ENCODE data around the gene EMX1.

Gene EMX1

DNA sequence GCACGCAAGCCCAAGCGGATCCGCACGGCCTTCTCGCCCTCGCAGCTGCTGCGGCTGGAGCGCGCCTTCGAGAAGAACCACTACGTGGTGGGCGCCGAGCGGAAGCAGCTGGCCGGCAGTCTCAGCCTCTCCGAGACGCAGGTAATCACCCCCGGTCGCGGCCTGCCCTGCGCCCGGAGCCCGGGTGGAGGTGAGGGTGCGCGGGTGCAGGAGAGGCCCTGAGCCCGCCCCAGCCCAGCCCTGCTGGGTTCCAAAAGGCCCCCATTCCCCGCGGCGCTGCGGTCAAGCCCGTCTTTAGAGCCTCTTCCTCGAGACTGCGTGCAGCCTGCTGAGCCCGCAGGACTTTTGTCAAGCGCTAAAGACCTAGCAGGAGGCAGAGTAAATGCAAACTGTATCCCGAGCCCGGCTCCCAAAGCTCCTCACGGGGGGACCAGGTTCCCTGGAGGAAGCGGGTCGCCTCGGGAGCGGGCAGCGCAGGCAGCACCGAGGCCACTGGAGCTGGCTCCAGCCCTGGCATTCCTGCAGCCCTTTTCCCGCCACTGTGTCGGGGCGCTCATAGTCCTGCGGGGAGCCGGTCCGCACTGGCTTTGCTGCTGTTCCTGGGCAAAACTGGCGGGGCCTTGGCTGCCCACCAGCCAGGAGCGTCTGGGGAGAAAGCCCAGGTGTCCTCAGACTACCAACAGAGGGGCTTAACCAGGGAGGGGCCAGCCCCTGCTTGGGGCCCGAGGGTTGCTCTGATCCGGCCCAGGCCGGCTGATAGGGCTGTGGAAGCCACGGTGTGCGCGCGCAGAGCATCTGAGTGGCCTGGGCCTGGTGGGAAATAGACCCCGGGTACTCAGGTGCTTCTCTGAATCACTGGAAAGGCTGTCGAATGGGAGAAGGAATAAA is 7.3 kb downstream of the EMX1 start:
- no peak for DNase-seq (ENCODE audit: low read depth in 3 of 3)

DNA sequence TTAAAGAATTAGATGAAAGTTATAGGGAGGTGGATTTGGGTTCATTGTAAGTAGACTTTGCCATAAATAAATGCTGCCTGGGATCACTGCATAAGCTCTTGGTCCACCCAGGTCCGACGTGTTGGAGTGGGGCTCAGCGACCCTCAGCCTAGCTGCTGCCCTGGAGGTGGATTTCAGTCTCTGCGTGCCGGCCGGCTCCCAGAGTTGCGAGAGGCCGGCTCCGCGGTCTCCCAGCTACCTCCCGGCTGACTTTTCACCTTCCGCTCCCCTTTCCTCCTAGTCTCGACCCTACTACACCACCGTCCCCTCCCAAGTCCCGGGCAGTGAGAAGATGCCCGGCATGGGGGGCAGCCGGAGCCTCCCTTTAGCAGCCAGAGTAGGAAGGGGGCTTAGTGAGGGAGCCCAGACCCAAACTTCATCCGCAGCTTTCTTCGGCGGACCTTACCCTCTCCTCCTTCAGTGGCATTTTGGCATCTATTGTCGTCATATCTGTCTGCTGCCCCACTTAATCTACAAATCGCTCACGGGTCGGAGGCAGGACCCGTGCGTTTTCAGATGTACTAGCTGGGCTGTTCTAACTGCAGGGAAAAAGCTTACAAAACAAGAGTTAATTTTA is 8.1 kb downstream of the EMX1 start:
- DNase-seq (ENCODE audit: low read depth in 3 of 3): no peak

DNA sequence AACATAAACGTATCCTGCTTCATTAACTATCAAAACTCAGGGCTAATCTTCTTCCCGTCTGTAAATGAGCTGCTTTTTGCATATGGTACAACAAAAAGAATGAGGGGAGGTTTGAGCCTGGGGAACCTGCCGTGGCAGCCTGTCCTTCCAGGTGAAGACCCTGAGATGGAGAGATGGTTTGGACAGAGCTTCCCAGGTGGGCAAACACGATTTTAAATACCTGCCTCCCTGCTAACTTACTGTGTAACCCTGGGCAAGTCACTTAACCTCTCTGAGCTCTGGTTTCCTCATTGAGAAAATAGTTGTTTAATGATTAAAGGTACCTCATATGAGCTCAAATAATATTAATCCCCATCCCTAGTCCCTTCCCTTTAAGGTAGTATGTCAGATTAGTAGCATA is 9.0 kb downstream of the EMX1 start:
- no peak for DNase-seq (ENCODE audit: low read depth in 3 of 3)

DNA sequence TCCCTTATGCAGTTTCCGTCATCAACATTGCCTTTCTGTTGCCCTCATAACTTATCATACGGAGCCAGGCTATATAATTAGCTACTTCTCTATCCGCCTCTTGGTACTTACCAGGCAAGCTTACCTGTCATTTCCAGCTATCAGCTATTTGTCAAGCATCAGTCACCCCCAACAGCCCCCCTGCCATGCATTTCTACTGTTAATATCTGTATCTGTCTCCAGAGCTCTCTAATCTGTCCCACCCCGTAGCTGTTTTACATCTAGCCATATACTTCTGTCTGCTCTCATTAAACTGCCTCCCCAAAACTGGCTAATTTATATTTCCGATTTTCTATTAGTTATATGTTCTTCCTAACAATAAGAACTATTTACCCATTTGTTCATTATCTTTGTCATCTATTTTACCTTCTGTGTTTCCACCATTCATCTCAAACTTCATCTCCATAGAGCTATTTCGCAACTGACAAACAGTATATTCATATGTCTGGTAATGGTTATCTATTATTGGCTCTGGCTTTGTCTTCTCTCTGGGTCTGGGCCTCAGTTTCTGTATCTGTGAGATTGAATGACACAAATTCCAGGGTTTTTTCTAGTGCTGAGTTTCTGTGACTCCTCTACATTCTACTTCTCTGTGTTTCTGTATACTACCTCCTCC is 9.6 kb downstream of the EMX1 start:
- DNase-seq (ENCODE audit: low read depth in 3 of 3): no peak

DNA sequence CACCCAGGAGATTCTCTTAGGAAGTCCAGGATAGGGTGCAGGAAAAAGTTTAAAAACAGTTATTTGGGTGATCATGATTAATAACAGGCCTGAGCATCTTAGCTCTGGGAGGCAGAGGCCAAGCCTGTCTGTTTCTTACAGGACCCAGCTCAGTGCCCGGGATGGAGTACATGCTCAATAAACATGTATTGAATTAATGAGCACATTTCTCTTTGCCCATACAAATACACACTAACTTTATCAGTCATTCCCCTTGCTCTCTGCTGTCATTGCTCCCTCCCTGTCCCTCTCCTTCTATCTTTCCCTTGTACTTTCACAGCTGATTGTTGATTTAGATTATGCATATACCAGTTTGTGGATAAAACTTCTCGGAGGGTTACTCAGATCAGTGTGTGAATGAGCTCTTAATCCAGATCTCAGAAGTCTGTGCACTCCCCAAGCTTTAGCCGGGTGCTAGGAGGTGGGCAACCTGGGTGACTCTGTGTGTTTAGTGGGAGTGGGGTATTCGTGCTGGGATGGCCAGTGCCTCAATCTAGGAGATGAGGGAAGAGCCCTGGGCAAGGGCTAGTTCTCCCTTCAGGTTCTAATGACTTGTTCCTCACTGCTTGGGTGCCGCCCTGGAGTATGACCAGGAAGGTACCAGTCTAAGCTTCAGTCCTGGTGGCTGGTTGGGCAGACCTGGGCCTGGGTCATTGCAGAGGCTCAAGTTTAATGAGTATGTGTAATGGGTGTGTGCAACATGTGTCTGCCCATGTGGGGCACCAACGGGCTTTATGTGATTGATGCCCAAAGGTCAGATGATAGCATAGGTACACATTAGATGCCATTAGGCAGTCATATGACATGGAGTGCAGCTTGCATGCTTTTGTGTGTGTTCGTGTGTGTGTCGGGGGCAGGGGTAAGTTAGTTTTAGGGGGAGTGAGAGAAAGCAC is 10.6 kb downstream of the EMX1 start:
- DNase-seq (ENCODE audit: low read depth in 3 of 3): no peak

DNA sequence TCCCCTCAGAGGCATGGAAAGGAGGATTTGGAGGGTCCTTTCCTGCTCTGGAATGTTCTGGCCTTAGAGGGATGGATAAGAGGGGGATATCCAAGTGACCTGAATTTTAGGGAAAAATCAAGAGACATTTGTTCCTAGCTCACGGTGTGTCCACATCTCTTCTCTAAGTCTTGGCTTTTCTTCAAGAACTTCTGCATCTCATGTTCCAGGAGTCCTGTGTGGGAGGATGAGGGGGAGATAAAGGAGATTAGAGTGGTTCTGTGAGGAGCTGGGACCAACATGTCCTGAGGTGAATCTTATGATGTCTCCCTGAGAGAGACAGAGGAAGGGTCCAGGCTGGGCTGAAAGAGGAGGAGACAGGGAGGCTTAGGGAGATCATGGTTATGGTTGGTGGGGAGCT is 11.7 kb downstream of the EMX1 start:
- no peak for DNase-seq (ENCODE audit: low read depth in 3 of 3)

DNA sequence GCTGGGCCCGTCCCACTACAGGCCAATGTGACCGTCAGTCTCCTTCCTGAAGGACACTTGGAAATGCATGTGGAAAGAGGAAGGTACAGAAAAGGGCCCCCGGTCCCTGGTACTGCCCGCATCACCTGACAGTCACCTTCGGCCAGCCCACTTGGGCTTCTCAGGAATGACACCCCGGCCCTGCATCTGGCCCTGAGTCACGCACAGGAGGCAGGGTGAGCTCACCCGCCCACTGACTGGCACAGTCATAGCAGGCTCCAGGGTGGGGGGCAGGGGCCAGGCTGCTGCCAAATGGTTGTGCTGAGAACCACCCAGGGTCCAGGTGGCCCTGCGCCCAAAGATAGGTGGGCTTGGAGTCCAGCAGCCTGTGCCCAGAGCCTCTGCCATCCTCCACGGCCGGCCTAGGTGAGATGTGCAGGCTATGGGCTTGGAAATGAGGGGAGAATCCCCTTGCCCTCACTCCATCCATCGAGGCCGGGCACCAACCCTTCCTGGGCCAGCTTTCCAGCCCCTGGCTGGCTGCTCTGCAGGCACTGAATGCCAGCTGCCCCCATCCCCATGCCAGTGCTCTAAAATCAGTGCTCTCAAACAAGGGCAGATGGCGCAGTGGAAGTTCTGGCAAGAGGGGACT is 14.1 kb downstream of the EMX1 start:
- DNase-seq (ENCODE audit: low read depth in 3 of 3): no peak

DNA sequence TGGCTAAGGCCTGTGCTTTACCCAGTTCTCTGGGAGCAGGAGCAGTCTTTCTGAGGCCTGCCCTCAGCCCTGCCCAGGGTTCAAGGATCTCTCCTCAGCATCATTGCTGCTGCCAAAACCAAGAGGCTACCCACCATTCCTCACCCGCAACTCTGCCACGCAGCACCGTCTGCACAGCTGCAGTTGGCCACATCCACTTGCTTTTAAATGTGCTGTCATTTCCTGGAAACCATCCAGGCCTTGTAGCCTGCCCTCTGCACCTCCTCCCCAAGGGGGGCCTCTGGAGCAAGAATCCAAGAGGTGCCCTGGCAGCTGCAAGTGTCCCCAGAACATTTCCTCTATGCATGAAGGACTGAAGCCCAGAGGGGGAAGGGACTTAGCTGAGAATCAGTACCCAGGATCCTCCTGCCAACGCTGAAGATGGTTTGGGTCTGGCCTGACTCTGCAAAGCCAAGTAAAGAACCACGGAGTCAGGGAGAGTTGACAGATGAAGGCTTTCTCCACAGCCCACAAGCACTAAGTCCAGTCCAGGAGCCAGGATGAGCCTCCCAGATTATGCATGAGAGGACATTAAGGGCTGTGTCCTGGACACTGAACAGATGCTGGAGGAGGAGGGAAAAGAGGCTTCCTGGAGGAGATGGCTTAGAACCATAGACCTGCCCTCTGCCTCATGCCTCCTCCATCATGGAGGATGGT is 14.9 kb downstream of the EMX1 start:
- DNase-seq (ENCODE audit: low read depth in 3 of 3): no peak

DNA sequence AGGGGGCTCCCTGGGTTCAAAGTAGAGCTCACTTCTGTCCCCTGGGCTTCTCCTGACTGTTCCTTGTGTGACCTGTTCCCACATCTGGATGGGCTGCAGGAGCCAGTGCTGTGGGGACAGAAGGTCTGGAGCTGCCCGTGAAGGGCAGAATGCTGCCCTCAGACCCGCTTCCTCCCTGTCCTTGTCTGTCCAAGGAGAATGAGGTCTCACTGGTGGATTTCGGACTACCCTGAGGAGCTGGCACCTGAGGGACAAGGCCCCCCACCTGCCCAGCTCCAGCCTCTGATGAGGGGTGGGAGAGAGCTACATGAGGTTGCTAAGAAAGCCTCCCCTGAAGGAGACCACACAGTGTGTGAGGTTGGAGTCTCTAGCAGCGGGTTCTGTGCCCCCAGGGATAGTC is 15.5 kb downstream of the EMX1 start:
- no peak for DNase-seq (ENCODE audit: low read depth in 3 of 3)

DNA sequence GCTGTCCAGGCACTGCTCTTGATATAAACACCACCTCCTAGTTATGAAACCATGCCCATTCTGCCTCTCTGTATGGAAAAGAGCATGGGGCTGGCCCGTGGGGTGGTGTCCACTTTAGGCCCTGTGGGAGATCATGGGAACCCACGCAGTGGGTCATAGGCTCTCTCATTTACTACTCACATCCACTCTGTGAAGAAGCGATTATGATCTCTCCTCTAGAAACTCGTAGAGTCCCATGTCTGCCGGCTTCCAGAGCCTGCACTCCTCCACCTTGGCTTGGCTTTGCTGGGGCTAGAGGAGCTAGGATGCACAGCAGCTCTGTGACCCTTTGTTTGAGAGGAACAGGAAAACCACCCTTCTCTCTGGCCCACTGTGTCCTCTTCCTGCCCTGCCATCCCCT is 15.9 kb downstream of the EMX1 start:
- DNase-seq (ENCODE audit: low read depth in 3 of 3): no peak

DNA sequence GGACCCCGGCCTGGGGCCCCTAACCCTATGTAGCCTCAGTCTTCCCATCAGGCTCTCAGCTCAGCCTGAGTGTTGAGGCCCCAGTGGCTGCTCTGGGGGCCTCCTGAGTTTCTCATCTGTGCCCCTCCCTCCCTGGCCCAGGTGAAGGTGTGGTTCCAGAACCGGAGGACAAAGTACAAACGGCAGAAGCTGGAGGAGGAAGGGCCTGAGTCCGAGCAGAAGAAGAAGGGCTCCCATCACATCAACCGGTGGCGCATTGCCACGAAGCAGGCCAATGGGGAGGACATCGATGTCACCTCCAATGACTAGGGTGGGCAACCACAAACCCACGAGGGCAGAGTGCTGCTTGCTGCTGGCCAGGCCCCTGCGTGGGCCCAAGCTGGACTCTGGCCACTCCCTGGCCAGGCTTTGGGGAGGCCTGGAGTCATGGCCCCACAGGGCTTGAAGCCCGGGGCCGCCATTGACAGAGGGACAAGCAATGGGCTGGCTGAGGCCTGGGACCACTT is 16.4 kb downstream of the EMX1 start:
- DNase-seq (ENCODE audit: low read depth in 3 of 3): no peak

DNA sequence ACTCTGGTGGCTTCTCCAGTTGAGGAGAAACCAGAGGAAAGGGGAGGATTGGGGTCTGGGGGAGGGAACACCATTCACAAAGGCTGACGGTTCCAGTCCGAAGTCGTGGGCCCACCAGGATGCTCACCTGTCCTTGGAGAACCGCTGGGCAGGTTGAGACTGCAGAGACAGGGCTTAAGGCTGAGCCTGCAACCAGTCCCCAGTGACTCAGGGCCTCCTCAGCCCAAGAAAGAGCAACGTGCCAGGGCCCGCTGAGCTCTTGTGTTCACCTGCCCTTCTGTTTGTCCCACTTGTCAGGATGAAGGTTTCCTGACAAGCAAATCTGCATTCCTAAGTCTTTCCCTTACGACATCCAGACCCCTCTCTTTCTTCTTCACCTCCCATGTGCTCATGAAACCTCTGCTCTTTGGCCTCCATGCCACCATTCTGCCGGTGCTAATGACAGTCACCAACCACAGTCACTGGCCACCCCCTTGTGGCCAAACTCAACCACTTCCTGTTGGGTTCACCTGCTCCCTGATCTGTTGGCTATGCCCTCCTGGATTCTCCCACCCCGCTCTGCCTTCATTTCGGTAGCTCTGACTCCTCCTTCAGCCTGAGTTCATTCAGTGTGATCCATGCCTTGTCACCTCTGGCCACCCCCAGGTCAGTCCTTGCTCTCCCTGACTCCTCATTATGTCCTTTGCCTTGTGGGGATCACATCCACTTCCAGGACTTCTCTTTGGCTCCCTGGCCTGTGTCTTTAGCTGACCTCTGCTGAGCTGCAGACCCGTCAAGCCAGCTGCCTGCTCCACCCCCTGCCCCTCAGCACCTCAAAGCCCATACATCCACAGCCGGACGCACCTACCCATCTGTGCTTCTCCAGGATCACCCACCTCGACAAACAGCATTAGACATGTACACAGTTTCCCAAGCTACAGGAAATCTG is 17.6 kb downstream of the EMX1 start:
- DNase-seq (ENCODE audit: low read depth in 3 of 3): no peak

DNA sequence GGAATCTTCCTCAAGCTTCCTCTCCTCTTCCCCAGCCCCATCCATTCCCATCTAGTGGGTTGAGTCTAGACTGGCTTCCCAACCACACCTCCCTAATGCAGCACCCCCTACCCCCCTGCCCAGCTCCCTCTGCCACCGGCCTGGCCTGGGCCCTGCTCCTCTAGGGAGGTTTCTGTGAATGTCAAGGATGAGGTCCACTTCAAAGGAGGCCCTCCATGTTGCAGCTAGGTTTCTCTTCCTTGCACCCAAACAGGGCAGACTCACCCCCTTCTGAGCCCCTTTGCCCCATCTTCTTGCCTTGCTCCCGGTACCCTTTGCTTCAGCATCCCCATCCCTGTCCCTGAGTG is 18.3 kb downstream of the EMX1 start:
- DNase-seq (ENCODE audit: low read depth in 3 of 3): no peak

DNA sequence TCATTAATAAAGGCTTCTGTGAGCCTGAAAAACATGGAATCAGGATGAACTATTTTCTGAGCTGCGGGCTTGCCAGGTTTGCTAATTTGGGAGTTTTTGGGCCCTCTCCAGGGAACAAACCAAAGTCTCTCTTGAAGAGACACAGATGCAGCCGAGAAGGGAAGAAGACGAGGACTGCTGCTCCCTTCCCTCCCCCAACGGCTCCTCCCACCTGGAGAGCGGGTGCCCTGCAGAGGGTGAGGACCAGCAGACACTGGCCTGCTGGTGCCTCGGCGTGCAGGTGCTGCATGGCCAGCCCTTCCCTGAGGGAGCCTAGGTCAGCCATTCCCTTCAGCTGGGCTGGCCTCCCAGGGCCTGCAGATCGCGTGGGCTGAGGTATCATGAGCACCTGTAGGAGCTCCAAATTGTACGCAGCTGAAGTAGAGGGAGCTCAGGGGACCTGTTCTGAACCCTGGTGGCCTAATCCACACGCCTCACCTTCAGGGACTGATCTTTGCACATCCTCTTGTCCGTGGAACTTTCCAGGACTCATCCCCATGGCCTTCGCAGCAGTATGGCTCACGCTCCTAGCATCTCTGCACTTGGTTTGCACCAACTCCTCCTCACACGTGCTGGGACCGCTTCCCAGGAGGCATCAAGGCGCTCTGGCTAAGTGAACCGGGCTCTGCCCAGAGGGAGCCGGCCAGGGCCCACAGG is 19.5 kb downstream of the EMX1 start:
- DNase-seq (ENCODE audit: low read depth in 3 of 3): no peak

DNA sequence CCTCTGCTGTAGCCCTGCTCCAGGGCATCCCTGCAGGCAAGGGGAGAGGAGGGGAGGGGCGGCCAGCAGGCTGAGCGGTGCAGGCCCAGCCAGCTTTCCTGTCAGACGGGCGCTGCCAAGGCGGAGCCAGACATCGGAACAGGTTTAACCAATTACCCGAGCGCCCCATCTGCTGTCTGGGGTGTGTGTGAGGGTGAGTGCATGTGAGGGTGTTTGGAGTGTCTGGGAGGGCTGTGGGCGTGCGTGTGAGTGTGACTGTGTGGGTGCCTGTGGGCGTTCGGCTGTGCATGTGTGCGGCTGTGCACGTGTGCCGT is 20.0 kb downstream of the EMX1 start:
- no peak for DNase-seq (ENCODE audit: low read depth in 3 of 3)

DNA sequence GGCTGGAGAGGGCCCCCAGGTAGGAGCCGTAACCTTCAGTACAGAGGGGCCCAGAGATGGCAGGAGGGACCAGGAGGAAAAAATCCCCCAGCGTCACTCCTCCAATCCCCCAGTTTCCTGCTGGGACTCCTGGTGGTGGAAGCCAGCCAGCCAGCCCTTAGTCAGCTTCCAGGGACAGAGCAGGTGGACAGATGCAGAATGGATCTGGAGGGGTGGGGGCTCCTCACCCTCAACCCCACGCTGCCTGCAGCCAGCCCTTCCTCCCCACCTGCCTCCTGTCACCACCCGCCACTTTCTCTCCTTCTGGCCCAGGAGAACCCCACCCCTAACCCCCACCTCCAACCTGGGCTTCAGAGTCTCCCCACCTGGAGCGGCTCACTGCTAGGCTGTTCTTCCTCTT is 21.1 kb downstream of the EMX1 start:
- no peak for DNase-seq (ENCODE audit: low read depth in 3 of 3)

DNA sequence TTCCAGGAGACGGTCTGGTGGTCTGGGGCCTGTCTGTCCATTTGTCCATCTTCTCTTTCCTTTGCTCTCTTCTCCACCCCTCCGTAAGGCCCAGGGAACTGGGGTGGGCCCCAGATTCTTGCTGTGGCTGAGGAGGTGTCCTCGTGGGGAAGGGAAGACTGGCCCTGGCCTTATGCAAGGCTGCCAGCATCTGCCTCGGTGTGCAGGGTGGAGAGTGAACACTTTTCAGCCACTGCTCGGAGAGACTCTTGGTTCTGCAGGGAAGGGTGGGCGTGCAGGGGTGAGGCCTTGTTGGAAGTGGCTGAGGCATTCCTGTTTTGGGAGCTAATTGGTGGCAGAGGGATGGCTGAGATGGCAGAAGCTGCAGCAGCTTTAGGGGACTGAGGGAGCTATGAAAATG is 23.0 kb downstream of the EMX1 start:
- DNase-seq (ENCODE audit: low read depth in 3 of 3): no peak

DNA sequence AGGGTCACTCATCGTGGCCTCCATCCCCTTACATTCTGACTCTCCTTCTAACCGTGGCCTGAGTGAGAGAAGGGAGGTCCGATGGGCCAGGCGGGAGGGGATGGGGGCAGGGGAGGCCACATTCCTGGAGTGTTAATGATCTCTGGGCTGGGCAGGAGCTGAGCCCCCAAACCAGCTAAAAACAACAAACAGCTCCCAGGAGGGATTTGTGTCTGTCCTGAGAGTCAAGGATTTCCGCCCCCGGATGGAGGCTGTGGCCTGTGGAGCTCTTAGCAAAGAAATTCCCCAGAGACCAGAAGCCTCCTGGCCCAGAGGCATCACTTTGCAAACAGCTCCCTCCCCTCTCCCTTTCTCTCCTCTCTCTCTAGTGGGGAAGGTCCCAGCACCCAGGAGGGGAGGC is 23.5 kb downstream of the EMX1 start:
- DNase-seq (ENCODE audit: low read depth in 3 of 3): no peak

DNA sequence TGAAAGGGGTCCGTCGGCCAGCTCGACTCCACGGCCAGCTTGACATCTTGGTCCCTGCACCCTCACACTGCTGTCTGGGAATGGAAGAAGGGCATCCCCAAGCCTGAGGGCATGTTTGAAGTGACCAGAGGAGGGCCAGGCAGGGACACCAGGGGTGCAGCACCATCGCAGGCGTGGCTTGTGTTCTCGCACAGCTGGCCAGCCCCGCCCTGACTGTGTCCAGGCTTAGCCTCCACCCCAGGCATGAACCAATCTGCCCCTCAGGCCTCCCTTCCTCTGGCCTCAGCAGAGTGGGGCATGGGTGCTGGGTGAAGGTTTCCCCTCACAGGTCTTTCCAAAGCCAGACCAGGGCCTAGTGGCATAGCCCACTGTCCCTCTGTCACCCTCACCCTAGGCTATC is 25.0 kb downstream of the EMX1 start:
- no peak for DNase-seq (ENCODE audit: low read depth in 3 of 3)

All from stimulated activated CD4-positive, alpha-beta T cell treated with anti-CD3 and anti-CD28 coated beads, TNF-alpha, amount 100 ng/mL, for 4 hours (primary cell).